Stimulated activated CD4-positive, alpha-beta T cell treated with anti-CD3 and anti-CD28 coated beads, Interleukin-12 subunit alpha, Interleukin-12 subunit beta, amount 100 ng/mL, for 48 hours (primary cell): ENCODE measurements around the gene MUL1.
A peak's percentile ranks its signal among the peaks of the same experiment; 100 is the strongest.
"Not testable (repeated sequence)": the region's sequence is repeated elsewhere in the genome, so short reads cannot be mapped to it uniquely, and the experiment has no call there.

Experiments
- DNase-seq, 3 donors: peaks; one replicate each; pipeline ENCODE4 v3.0.0-alpha.2; 2020; ENCODE audit warnings: low read depth in 2 of 3, low spot score in 1 of 3

Gene MUL1

GRCh38 chr1:20507564-20508410 is at the start of gene MUL1:
Gene MUL1 (minus strand): TSS chr1:20508151. CDS start chr1:20508024, 127 bp downstream.
- DNase-seq = peak; percentile 89 to 94 (median 93)

- no peak for DNase-seq
These were observed 47.8 kb upstream of the MUL1 start for GRCh38 chr1:20555758-20556120.

- DNase-seq = no peak
These were observed 47.2 kb upstream of the MUL1 start for GRCh38 chr1:20555025-20555757.

GRCh38 chr1:20552728-20553445 is 44.9 kb upstream of the MUL1 start:
- no peak for DNase-seq

GRCh38 chr1:20551945-20552727 is 44.2 kb upstream of the MUL1 start, which contains the start of gene FAM43B:
Gene FAM43B (plus strand): TSS chr1:20552573. CDS start chr1:20552974, 401 bp downstream.
- DNase-seq = no peak

- no peak for DNase-seq
These were observed 43.2 kb upstream of the MUL1 start for GRCh38 chr1:20551161-20551560.

GRCh38 chr1:20546637-20547036 is 38.7 kb upstream of the MUL1 start:
- no peak for DNase-seq

GRCh38 chr1:20540281-20540680 is 32.3 kb upstream of the MUL1 start:
- no peak for DNase-seq

GRCh38 chr1:20538760-20539551 is 31.0 kb upstream of the MUL1 start:
- DNase-seq = no peak

- no peak for DNase-seq
These were observed 30.3 kb upstream of the MUL1 start for GRCh38 chr1:20538227-20538626.

GRCh38 chr1:20534659-20535417 is 26.9 kb upstream of the MUL1 start:
- no peak for DNase-seq

GRCh38 chr1:20533635-20534034 is 25.7 kb upstream of the MUL1 start:
- no peak for DNase-seq

- no peak for DNase-seq
These were observed 22.9 kb upstream of the MUL1 start for GRCh38 chr1:20530901-20531300.

GRCh38 chr1:20530306-20530705 is 22.4 kb upstream of the MUL1 start:
- DNase-seq = no peak

GRCh38 chr1:20528221-20528620 is 20.3 kb upstream of the MUL1 start:
- no peak for DNase-seq

GRCh38 chr1:20526267-20526666 is 18.3 kb upstream of the MUL1 start:
- DNase-seq = no peak

- peak; percentile 40 to 84 (median 56) for DNase-seq
These were observed 14.3 kb upstream of the MUL1 start for GRCh38 chr1:20521960-20522861.

- not testable (repeated sequence) for DNase-seq
These were observed 11.8 kb upstream of the MUL1 start for GRCh38 chr1:20519609-20520262.
